WTC11 (cell line): ENCODE data around the gene ALK. TPM values are rescaled to one million over a fixed set of nuclear protein-coding genes. Genes with fewer than 3 reads are reported as not detected.

Source experiments
- ATAC-seq: fragments of 200-7000 bp; cut with Tn5 transposase; 2 replicates; pipeline ENCODE4 v1.10.0; 2021; ENCODE audit warnings: mild to moderate bottlenecking, moderate library complexity
- CTCF ChIA-PET: fragments of 300-600 bp; sonication (Branson Sonifier 250); formaldehyde crosslinking; loops from one replicate; lab custom pipeline; 2021; ENCODE audit warnings: antibody characterized with exemption; lab: Charles Lee
- POLR2A ChIA-PET: fragments of 350-600 bp; sonication (Branson Sonifier 250); formaldehyde crosslinking; loops from one replicate; lab custom pipeline; 2021; ENCODE audit warnings: antibody characterized with exemption; lab: Charles Lee
- DNase-seq: peaks from one replicate; pipeline ENCODE4 v3.0.0; 2021; ENCODE audit warnings: low spot score
- H3K27ac Mint-ChIP-seq: 2 replicates; pipeline ENCODE4 v1.8.0; 2021; ENCODE audit warnings: mixed read lengths
- H3K27me3 Mint-ChIP-seq: 2 replicates; pipeline ENCODE4 v1.8.0; 2021; ENCODE audit warnings: low read depth, mild to moderate bottlenecking, moderate library complexity, mixed read lengths
- H3K36me3 Mint-ChIP-seq: 2 replicates; pipeline ENCODE4 v1.8.0; 2021; ENCODE audit warnings: mixed read lengths
- H3K4me1 Mint-ChIP-seq: 2 replicates; pipeline ENCODE4 v1.8.0; 2022; ENCODE audit warnings: mixed read lengths
- H3K4me3 Mint-ChIP-seq: 2 replicates; pipeline ENCODE4 v1.8.0; 2021; ENCODE audit warnings: mild to moderate bottlenecking, moderate library complexity, mixed read lengths
- H3K9me3 Mint-ChIP-seq: 2 replicates; pipeline ENCODE4 v1.8.0; 2021; ENCODE audit warnings: mixed read lengths
- ARID4B ChIP-seq: sonication (generic); formaldehyde crosslinking; IDR thresholded peaks from 2 replicates; pipeline ENCODE4 v1.8.0; 2023; ENCODE audit warnings: missing genetic modification reagents, mild to moderate bottlenecking, borderline replicate concordance
- ATF2 ChIP-seq: sonication (generic); formaldehyde crosslinking; IDR thresholded peaks from 2 replicates; pipeline ENCODE4 v1.8.1; 2022; ENCODE audit warnings: low read depth, missing genetic modification reagents, borderline replicate concordance
- ETV6 ChIP-seq: sonication (generic); formaldehyde crosslinking; IDR thresholded peaks from 2 replicates; pipeline ENCODE4 v1.8.1; 2022; ENCODE audit warnings: mild to moderate bottlenecking, missing genetic modification reagents
- FOXP1 ChIP-seq: sonication (generic); formaldehyde crosslinking; IDR thresholded peaks from 2 replicates; pipeline ENCODE4 v1.8.0; 2022; ENCODE audit warnings: missing genetic modification reagents, mild to moderate bottlenecking, moderate library complexity, borderline replicate concordance
- MLX ChIP-seq: sonication (generic); formaldehyde crosslinking; IDR thresholded peaks from 2 replicates; pipeline ENCODE4 v1.8.1; 2023; ENCODE audit warnings: mild to moderate bottlenecking, missing genetic modification reagents, moderate library complexity
- MYBL2 ChIP-seq: sonication (generic); formaldehyde crosslinking; IDR thresholded peaks from 2 replicates; pipeline ENCODE4 v1.8.1; 2023; ENCODE audit warnings: mild to moderate bottlenecking, moderate library complexity, missing genetic modification reagents
- PRDM15 ChIP-seq: sonication (generic); formaldehyde crosslinking; IDR thresholded peaks from 2 replicates; pipeline ENCODE4 v1.8.0; 2022; ENCODE audit warnings: missing genetic modification reagents
- PREB ChIP-seq: sonication (generic); formaldehyde crosslinking; IDR thresholded peaks from 2 replicates; pipeline ENCODE4 v1.8.1; 2022; ENCODE audit warnings: mild to moderate bottlenecking, missing genetic modification reagents, moderate library complexity, borderline replicate concordance
- SMAD4 ChIP-seq: sonication (generic); formaldehyde crosslinking; IDR thresholded peaks from 2 replicates; pipeline ENCODE4 v1.8.0; 2022; ENCODE audit warnings: mild to moderate bottlenecking, missing genetic modification reagents
- ZNF138 ChIP-seq: sonication (generic); formaldehyde crosslinking; conservative IDR thresholded peaks from 2 replicates; pipeline ENCODE4 v1.8.1; 2022; ENCODE audit warnings: mild to moderate bottlenecking, moderate library complexity, missing genetic modification reagents
- ZNF416 ChIP-seq: fragments of 250-450 bp; sonication (Bioruptor Pico); IDR thresholded peaks from 2 replicates; pipeline ENCODE4 v1.9.0; 2021; ENCODE audit warnings: mild to moderate bottlenecking, inconsistent platforms
- ZNF423 ChIP-seq: fragments of 250-450 bp; sonication (Bioruptor Pico); IDR thresholded peaks from 2 replicates; pipeline ENCODE4 v2.1.2; 2022; ENCODE audit warnings: mild to moderate bottlenecking, moderate library complexity
- ZNF532 ChIP-seq: fragments of 250-450 bp; sonication (Bioruptor Pico); IDR thresholded peaks from 2 replicates; pipeline ENCODE4 v1.9.0; 2021; ENCODE audit warnings: mild to moderate bottlenecking, borderline replicate concordance
- total RNA-seq: library from RNA; stranded (reverse); gene quantifications from 3 replicates; pipeline ENCODE4 v1.2.3, GENCODE V29; 2021

Gene ALK
- total RNA-seq, 1 experiment from 2014 or later = not detected

GRCh38 chr2:29920631-29921559, 491 bp downstream of the ALK start:
- Mint-ChIP-seq H3K4me3 (peak overlapping the region; percentile 79), H3K27me3 (peaks cover 62% of the 10 kb centered on the region), H3K27ac (no peak overlapping the region), H3K36me3 (no peaks in the 10 kb centered on the region), H3K4me1 (peaks cover 13% of the 10 kb centered on the region), H3K9me3 (no peaks in the 10 kb centered on the region)
- CTCF ChIA-PET = interaction anchor here (0.6 to 4.4 kb wide), 18 partner anchors 19 to 964 kb away, joined by 3 to 71 read pairs (median 4); partner anchors contain the start of gene YPEL5
- TF ChIP-seq PREB (CRISPR knock-in tag) (no peak), ZNF138 (CRISPR knock-in tag) (0 out of 2 replicates have a peak, but pooled peaks have one; percentile 15), FOXP1 (CRISPR knock-in tag) (0 out of 2 replicates have a peak, but pooled peaks have one; percentile 55)
- DNase-seq (peak; percentile 21), ATAC-seq (peak; percentile 38)
- POLR2A ChIA-PET = interaction anchor here (0.7 kb wide), 2 partner anchors 14 to 225 kb away, joined by 3 to 6 read pairs; no protein-coding TSS in a partner anchor

- DNase-seq (peak; percentile 92), ATAC-seq (peak; percentile 53)
- ChIA-PET POLR2A (interaction anchor here (0.7 kb wide), 1 partner anchor 13 kb away, joined by 6 read pairs; no protein-coding TSS in a partner anchor), CTCF (interaction anchor here (1.0 to 4.4 kb wide), 12 partner anchors 19 to 964 kb away, joined by 3 to 71 read pairs (median 4); partner anchors contain the start of gene YPEL5)
- H3K4me1 Mint-ChIP-seq = peaks cover 13% of the 10 kb centered on the region
- H3K36me3 Mint-ChIP-seq = no peaks in the 10 kb centered on the region
- peak overlapping the region; percentile 57 for H3K4me3 Mint-ChIP-seq
- H3K27ac Mint-ChIP-seq = no peak overlapping the region
- H3K9me3 Mint-ChIP-seq = no peaks in the 10 kb centered on the region
- peaks cover 67% of the 10 kb centered on the region for H3K27me3 Mint-ChIP-seq
- peak; percentile 53; the same call in 1 of the 2 replicates for TF ChIP-seq MLX
- no peak for TF ChIP-seq ZNF532 (CRISPR knock-in tag)
- TF ChIP-seq SMAD4 (CRISPR knock-in tag) = peak; percentile 91; the same call in 1 of the 2 replicates
- TF ChIP-seq PRDM15 = peak; percentile 38; the same call in 1 of the 2 replicates
- no peak for TF ChIP-seq ATF2 (CRISPR knock-in tag)
- TF ChIP-seq MYBL2 (CRISPR knock-in tag) = peak; percentile 79; the same call in 1 of the 2 replicates
- TF ChIP-seq ZNF423 (CRISPR knock-in tag) = peak; percentile 30; the same call in 1 of the 2 replicates
- no peak for TF ChIP-seq ZNF416 (CRISPR knock-in tag)
- TF ChIP-seq ETV6 (CRISPR knock-in tag) = peak; percentile 97
- peak; percentile 98 for TF ChIP-seq ARID4B (CRISPR knock-in tag)
Observed at GRCh38 chr2:29920130-29920577, 1.2 kb downstream of the ALK start.
